ENCODE data around the gene ABCC1.
"Not testable (repeated sequence)": the region's sequence is repeated elsewhere in the genome, so short reads cannot be mapped to it uniquely, and the experiment has no call there.

The ABCC1 gene

DNA sequence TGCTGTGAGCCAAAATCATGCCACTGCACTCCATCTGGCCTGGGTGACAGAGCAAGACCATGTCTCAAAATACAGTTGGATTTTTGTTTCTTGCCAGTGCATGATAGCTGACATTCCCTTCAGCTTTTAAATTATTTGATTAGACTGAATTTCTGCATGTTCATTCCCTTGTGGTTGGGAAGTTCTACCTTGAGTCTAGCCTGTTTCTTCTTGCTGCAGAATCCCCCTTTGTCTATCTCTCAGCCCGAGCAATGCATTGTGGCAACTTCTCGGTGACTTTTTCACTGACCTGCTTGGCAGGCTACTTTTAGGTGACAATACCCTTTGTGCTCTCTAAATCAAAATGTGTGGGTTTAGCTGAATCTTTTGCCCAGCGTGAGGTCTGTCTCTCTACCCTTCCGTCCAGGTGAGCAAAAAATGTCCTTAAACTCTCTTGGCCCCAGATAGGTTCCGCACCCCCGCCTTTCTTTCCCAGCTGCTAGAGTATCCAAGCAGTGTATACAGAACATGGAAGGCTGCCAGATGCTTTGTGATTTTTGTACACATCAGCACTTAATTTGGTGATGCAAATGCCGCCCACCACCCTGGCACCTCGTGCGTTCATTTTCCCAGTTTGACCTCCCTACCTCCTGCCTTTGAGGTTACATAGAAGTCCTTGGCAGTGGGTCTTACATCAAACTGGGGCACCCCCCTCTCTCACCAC, 143.7 kb downstream of the ABCC1 start:
- peak; percentile 37 for DNase-seq

DNA sequence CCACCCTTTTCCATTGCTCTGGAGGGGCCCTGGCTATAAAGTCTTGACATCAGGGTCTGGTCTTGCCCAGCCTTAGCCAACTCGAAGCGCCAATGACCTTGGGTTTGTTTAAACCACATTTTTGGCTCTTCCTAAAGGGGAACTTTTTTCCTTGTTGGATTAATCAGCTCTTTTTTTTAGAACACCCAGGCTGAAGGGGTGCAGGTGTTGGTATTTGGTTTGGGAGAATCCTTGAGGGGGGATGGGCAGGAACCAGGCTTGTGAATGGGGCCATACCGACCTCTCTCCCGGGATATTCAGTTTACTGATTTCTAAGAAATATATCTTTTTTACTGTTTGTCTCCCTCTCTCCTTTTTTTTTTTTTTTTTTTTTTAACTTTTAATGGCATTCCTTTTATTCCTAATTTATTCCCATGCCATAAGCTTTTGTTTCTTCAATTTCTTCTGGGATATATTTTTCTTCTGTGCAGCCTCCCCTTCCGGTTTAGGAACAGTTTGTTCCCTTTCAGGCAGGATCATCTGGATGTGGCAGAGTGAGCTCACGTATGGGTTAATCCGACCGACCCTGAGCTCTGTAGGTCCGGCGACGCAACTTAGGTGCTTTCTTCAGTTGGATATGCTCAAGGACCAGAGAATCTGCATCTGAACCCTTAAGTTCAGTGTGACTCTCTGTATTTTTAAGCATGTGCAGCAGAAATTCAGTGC, 144.4 kb downstream of the ABCC1 start:
- no peak for DNase-seq

DNA sequence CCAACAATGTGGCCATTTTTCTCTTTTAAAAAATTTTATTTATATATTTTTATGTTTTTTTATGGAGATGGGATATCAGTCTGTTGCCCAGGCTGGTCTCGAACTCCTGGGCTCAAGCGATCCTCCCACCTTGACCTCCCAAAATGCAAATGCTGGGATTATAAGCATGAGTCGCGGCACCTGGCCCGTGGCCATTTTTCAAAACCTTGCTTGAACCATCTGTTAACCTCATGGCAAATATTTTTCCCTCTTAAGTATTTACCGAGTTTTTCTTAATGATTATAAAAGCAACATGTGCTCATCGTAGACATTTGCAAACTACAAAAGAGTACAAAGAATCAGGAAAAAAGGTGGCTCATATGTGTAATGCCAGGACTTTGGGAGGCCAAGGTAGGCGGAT, 146.2 kb downstream of the ABCC1 start:
- DNase-seq, result no peak

DNA sequence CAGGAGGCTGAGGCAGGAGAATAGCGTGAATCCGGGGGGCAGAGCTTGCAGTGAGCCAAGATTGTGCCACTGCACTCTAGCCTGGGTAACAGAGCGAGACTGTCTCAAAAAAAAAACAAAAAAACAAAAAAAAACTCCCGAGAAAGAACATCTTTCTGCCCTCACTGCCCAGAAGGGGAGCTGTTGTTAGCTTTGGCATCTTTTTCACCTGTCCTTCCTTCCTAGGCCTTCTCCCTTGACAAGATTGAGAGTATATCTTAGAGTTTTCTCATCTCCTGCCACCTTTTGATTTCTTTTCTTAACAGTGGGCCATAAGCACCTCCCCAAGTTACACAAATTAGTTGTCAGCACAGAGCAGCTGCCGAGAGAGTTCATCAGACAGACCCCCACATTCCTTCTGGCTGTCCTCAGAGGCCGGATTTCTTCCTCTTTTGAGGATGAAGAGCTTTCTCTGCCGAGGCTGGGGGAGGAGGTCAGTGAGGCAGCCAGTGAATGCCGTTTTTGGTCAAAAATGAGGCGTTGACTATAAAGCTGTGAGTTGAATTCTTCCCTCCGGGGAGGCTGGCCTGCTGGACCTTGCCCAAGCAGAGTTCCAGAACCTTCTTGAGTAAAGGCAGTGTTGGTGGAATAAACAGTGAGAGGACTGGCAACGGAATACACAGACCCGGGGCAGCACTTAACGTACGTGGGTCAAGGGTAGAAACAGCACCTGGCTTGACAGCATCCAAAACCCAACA, 146.9 kb downstream of the ABCC1 start:
- peak; percentile 44 for DNase-seq

DNA sequence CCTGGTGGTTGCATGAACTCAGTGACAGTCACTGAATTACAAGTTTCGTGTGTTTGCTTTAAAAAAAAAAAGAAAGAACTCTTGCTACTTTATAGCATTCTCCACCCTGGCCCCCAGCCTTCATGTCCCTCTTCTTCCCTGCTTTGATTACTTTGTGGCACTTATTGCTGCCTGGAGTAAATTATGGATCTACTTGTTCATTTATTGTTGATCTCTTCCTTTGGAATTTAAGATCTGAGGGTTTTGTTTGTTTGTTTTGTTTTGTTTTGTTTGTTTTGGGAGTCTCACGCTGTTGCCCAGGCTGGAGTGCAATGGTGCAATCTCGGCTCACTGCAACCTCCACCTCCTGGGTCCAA, 147.4 kb downstream of the ABCC1 start:
- no peak for DNase-seq

DNA sequence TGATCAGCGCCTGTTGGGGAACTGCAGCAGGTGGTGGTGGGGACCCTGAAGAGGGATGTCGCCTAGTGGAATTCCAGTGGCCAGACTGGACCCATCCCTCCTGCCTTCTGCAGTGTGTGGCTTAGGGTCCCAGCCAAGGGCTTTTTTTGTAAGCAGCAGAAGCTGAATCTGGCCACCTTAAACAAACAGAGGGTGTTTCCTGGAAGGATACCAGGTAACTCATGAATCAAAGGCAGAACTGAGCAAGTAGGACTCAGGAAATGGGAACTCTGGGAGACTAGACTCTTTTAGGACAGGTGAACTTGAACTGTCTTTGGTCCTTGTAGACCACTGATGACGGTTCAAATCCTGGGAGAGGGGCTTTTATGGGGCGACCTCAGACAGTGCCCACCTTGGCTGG, 149.9 kb downstream of the ABCC1 start:
- no peak for DNase-seq

DNA sequence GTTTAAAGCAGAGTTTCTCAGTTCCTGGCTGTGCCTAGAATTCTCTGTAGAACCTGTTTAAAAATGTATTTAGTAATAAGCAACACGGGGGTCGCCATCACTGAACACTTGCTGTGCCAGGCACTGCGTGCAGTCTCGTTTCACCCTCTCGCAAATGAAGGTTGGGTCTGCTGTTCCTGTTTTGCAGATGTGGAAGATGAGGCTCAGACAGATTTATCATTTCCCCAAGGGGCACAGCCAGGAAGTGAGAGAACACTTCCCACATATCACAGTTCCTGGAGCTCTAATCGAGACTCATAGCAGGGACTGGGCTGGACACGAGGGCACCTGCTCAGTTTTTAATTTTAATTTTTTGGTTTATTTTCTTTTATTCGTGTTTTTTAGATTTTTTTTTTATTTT, 151.2 kb downstream of the ABCC1 start:
- no peak for DNase-seq

DNA sequence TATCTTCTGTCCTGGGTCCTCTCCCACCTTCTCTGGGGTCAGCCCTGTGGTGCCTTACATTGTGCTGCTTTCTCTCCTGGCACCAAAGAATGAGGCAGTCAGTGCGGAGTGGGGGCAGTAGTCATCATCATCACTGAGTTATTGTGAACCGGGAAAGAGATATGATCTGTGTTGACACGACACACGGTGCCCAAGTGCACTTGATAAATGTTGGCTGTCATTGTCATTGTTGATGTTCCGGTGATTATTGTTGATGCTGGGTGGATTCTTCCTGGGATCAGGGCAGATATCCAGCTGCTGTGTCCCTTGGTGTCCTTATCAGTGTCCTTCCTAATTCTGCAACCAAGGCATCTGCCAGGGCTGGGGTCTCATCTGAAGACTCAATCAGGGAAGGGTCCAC, 152.2 kb downstream of the ABCC1 start:
- DNase-seq, result no peak

DNA sequence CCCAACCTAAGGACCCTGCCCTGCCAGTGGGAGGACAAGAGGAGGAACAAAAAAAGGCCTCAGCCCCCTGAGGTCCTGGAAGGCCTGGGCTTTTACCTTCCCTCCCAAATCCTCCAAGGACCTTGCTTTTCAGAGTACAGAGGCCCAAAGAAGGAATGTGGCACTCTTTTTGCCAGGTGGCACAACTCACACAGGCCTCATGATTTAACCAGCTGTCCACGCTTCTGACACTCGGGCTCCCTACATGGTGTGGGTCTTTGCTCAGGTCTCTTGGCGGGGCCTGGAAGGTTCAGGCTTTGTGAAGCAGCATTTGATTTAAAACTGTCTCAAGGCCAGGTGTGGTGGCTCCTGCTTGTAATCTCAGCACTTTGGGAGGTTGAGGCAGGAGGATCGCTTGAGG, 153.3 kb downstream of the ABCC1 start:
- no peak for DNase-seq

DNA sequence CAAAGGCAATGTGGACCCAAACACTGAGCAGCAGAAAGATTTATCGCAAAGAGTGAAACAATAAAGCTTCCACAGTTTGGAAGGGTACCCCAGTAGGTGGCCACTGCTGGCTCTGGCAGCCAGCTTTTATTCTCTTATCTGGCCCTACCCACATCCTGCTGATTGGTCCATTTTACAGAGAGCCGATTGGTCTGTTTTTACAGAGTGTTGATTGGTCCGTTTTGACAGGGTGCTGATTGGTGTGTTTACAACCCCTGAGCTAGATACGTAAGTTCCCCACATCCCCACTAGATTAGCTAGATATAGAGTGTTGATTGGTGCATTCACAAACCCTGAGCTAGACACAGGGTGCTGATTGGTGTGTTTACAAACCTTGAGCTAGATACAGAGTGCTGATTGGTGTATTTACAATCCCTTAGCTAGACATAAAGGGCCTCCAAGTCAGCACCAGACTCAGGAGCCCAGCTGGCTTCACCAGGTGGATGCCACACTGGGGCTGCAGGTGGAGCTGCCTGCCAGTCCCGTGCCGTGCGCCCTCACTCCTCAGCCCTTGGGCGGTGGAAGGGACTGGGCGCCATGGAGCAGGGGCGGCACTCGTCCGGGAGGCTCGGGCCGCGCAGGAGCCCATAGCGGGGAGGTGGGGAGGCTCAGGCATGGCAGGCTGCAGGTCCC, 154.9 kb downstream of the ABCC1 start:
- DNase-seq, result not testable (repeated sequence)

DNA sequence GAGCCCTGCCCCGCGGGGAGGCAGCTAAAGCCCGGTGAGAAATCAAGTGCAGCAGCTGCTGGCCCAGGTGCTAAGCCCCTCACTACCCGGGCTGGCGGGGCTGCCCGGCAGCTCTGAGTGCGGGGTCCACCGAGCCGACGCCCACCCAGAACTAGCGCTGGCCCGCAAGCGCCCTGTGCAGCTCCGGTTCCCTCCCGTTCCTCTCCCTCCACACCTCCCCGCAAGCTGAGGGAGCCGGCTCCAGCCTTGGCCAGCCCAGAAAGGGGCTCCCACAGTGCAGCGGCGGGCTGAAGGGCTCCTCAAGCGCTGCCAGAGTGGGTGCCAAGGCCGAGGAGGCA, 155.4 kb downstream of the ABCC1 start:
- DNase-seq, result not testable (repeated sequence)

DNA sequence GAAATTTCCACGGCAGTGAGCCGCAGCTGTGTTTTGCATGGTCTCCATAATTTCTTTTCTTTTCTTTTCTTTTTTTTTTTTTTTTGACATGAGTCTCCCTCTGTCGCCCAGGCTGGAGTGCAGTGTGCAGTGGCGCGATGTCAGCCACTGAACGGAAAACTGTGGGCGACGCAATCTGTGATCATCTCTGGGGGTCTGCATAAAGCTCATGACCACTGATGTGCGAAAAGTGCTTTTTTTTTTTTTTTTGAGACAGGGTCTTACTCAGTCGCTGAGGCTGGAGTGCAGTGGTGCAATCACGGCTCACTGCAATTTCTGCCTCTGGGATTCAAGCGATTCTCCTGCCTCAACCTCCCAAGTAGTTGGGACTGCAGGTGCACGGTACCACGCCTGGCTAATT, 156.2 kb downstream of the ABCC1 start:
- no peak for DNase-seq

DNA sequence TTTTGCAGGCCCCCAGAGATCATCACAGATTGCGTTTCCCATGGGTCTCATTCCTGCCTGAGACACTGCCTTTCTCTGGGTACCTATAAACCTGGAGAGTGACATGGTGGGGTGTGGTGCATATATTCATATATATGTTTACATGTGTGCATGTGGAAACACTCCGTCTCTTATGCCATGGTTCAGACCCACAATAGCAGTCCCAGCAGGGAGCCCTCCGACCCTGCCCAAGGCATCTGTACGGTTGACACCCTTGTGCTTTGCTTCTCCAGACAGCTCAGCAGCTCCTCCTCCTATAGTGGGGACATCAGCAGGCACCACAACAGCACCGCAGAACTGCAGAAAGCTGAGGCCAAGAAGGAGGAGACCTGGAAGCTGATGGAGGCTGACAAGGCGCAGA, 157.1 kb downstream of the ABCC1 start:
- no peak for DNase-seq

DNA sequence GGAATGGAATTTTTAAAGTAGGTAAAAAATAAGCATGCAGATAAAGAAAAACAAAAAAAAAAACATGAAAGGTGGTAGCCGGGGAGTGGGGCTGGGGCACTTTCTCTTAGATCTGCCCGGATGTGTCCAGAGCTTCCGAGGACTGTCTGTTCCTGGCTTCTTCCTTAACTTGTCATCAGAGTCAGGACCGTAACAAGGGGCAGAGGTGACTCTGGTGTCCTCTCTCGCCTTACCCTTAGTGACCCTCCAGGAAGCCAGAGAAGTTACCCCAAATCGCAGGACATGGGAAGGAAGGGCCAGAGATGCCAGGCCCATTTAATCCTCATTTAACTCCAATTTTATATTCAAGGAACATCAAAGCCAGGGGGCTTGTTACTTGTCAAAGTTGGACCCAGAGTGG, 158.4 kb downstream of the ABCC1 start:
- no peak for DNase-seq

DNA sequence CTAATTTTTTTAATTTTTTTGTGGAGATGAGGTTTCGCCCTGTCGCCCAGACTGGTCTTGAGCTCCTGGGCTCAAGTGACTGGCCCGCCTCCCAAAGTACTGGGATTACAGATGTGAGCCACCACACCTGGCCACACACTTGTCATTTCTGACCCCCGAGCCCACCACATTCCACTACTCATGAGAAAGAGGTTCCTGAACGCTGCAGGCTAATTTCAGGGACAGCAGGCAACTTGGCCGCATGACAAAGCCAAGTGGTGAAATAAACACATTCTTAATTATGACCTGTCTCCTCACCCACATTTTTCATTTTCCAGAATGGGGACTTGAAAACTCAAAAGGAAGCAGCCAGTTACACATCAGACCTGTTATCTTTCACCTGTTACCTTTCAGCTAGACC, 159.3 kb downstream of the ABCC1 start:
- DNase-seq, result no peak

DNA sequence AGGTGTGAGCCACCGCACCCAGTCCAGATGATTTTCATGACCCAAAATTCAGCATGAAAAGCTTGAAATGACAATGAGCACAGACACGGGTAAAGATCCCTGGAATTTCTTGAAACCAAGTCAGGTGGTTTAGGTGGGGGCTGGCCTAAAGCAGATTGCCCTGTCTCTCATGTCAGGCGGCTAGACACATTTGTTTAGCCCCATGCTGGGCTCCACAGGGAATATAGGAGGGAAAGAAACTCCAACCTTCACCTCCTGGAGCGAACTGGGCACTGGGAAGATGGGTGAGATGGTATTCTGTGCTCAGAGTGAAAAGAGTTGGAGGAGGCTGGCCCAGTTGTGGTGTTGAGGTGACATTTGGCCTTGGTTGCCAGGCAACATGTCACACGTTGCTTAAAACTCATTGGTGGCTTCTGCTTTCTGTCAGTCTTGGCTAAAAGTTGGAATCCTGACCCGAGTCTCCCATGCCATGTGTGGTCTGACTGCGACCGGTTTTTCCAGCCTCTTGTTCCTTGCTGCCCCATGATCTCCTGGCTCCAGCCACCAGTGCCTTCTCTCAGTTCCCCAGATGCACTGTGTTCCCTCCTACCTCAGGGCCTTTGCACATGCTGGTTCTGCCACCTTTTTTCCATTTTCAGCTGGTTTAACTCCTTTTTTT, 160.2 kb downstream of the ABCC1 start:
- no peak for DNase-seq

DNA sequence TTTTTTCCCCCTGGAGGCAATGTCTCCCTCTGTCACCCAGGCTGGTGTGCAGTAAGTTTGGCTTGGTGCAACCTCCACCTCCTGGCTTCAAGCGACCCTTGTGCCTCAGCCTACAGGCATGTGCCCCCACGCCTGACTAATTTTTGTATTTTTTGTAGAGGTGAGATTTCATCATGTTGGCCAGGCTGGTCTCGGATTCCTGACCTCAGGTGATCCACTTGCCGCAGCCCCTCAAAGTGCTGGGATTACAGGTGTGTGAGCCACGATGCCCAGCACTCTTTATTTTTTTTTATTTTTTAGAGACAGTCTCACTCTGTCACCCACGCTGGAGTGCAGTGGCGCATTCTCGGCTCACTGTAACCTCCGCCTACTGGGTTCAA, 160.7 kb downstream of the ABCC1 start:
- DNase-seq, result no peak

DNA sequence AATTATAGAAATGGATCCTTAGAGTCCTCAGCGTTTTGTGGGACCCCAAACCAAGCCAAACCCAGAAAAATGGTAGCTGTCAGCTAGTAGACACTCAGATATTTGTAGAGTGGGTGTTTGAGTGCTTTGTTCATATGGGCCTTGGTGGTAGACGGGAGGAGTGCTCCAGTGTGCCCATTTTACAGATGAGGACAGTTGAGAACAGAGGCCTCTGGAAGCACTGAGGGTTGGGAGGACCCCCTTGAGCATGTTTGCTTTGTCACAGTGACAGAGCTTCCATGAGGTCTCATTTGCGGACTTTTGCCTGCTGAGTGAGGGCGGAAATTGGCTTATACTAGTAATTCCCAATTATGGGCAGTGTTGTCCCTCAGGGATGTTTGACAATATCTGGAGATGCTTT, 162.2 kb downstream of the ABCC1 start:
- DNase-seq, result no peak

DNA sequence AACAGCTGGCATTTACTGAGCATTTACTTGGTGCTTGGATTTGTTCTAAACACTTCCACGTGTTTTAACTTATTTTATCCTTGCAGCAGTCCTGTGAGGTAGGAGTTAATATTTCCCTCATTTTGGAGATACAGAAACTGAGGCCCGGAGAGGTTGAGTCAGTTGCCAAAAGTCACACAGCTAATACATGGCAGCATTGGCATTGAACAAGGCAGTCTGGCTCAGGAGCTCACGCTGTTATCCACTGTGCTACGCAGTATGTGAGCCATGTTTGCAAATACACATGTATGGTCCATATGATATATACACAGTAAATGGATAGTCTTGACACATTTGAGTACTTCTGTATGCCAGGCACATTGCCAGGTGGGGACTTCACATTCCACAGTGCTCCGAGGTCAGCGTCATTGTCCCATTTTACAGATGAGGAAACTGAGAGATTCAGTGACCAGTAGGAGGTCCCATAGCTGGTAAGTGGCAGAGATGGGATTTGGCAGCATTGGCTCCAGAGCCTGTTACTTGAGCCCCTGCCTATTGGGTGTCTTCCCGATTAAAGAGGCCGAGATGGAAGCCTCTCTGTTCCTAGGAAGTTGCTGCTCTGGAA, 163.1 kb downstream of the ABCC1 start:
- no peak for DNase-seq

DNA sequence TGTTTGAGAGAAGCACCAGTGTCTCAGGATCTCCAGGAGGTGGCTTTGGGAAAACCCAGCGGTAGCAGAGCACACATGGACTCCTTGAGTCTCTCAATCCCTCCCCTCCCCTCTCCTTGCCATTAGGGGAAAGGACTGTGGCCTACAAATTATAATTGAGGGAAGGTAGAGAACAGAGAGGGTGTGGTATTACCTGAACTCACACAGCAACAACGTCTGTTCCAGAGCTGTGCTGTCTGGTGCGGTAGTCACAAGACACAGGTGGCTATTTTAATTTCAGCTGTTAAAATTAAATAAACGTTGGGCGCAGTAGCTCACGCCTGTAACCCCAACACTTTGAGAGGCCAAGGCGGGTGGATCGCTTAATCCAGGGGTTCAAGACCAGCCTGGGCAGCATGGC, 163.7 kb downstream of the ABCC1 start:
- no peak for DNase-seq

DNA sequence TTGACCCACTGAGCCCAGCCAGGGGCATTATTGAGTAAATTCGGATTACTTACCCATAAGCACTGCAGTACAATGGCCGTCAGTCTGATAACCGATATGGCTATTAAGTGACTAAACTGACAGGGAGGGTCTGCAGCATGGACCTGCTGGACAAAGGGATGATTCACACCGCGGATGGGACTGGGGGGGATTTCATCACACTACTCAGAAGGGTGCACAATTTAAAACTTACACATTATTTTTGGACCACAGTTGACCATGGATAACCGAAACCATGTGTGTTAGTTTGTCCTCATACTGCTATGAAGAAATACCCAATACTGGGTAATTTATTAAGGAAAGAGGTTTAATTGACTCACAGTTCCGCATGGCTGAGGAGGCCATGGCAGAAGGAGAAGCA, 167.4 kb downstream of the ABCC1 start:
- no peak for DNase-seq

DNA sequence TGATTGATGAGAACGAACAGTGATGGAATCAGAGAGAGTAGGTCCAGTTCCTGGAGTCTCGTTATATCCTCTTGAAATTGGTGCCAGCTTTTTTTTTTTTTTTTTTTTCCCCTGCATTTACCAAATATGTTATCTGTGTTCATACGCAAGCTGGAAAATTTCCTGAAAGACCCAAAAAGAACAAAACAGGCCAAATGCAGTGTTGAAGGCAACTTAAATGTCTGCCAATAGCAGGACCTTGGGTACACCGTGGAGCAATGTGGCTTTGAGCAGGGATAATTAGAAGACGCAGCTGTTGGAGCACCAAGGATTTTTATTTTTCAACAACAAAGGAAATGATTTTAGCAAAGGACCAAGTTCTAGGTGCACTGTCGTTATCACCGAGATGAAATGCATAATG, 168.9 kb downstream of the ABCC1 start:
- no peak for DNase-seq

DNA sequence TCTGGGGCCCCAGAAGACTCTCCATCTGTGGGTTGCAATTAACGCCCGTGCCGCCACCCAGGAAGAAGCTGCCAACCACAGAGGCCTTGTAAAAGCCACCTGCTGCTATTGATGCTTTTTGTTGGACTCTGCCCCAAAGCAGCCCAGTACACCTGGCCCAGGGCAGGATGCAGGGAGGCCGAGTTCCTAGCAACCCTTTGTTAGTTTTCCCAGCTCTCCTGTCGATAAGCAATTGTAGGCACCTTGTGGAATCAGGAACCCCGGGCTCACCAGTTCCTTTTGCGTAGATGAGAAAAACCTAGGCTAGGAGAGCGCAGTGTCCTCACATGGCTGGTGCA, 170.6 kb downstream of the ABCC1 start:
- no peak for DNase-seq
